ENCODE results near the gene SLC39A11.

The SLC39A11 gene

DNA sequence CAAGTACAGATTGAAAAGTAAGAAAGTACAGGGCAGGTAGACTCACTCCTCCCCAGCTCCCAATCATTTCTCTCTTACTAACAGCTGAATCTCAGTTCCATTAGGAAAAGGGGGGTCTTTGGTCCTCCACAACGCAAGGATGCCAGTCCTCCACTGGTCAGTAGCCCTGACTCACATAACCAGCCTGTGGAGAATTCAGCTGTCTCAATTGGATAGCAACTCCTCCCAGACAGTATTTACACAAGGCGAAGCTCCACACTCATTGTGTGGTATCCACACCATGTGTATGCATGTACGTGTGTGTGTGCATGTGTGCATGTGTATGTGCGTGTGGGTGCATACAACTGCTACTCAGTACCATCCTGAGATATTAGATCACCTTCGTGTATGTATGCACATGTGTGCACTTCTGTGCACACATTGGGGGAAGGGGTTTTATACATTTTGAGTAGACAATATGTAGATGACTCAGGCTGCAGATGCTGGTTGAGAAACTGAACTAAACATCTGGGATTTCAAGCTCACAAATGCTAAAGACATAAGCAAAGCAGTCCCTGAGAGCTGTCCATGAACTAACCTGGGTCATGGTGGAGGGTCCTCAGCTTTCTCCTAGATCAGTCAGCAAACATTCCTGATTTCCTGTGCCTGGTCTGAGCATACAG lies 240.1 kb downstream of the SLC39A11 start:
- no peak overlapping the region for H3K4me3 ChIP-seq (ENCODE audit: low read depth, low read length)
- no peak for DNase-seq (ENCODE audit: low read depth, low spot score)
- POLR2A ChIA-PET = no interaction called here
- TF ChIP-seq, protein P1, sequence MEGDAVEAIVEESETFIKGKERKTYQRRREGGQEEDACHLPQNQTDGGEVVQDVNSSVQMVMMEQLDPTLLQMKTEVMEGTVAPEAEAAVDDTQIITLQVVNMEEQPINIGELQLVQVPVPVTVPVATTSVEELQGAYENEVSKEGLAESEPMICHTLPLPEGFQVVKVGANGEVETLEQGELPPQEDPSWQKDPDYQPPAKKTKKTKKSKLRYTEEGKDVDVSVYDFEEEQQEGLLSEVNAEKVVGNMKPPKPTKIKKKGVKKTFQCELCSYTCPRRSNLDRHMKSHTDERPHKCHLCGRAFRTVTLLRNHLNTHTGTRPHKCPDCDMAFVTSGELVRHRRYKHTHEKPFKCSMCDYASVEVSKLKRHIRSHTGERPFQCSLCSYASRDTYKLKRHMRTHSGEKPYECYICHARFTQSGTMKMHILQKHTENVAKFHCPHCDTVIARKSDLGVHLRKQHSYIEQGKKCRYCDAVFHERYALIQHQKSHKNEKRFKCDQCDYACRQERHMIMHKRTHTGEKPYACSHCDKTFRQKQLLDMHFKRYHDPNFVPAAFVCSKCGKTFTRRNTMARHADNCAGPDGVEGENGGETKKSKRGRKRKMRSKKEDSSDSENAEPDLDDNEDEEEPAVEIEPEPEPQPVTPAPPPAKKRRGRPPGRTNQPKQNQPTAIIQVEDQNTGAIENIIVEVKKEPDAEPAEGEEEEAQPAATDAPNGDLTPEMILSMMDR (IDR thresholded peaks at IDR 0.05; ENCODE audit: insufficient read depth, low read length, missing control alignments) = no peak
- CTCF ChIA-PET = no interaction called here

DNA sequence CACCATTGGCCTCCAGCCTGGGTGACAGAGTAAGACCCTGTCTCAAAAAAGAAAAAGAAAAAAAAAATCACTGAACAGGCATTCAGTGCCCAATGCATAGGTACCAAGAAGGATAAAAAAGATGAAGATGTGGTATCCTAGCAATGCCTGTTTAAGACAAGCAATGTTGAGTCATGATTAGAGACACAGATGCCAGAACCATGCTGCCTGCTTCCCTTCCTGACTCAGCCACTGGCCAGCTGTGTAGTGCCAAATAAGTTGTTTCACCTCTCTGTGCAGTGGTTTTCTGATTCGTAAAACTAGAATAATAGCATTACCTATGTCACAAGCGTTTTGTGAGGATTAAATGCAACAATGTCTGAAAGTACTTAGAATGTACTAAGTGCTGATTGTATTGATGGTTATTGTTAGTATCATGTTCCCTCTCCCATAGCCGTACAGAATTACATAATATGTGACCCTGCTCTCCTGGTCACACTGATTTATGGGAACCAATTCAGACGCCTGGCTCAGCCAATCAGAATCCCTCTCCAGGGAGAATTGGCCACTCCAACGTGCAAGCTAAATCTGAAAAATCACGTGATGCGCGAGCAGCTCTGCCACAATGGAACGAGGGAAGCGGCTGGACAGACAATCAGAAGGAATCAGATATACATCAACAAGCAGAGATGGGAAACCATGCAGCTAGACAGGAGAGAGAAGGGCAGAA lies 241.9 kb downstream of the SLC39A11 start:
- ChIA-PET POLR2A (no interaction called here), CTCF (interaction anchor here (0.9 kb wide), 1 partner anchor 124 kb away, joined by 3 read pairs; no protein-coding TSS in a partner anchor)
- no peak overlapping the region for H3K4me3 ChIP-seq (ENCODE audit: low read depth, low read length)
- TF ChIP-seq, protein P1 (IDR thresholded peaks at IDR 0.05; ENCODE audit: insufficient read depth, low read length, missing control alignments) = no peak
- no peak for DNase-seq (ENCODE audit: low read depth, low spot score)

DNA sequence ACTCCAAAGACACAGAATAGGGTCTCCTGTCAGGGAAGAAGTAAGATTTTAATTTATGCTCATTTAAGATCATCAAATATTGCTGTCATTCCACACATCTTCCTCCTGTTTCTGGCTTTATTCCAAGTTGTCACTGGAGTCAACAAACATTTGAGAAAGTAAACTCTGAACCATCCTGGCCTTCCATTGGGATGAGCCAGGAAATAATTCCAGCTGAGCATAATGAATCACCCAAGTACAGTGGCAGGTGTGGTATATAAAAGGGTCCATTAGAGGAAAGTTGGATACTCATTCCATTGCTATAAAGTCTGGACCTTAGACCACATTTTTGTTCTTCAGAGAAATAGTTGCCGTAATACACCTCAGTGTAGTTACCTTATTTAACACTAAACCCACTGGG lies 246.1 kb downstream of the SLC39A11 start:
- TF ChIP-seq, protein P1 (IDR thresholded peaks at IDR 0.05; ENCODE audit: insufficient read depth, low read length, missing control alignments) = no peak
- H3K4me3 ChIP-seq (ENCODE audit: low read depth, low read length) = no peak overlapping the region
- no peak for DNase-seq (ENCODE audit: low read depth, low spot score)
- CTCF ChIA-PET = no interaction called here
- POLR2A ChIA-PET = no interaction called here

DNA sequence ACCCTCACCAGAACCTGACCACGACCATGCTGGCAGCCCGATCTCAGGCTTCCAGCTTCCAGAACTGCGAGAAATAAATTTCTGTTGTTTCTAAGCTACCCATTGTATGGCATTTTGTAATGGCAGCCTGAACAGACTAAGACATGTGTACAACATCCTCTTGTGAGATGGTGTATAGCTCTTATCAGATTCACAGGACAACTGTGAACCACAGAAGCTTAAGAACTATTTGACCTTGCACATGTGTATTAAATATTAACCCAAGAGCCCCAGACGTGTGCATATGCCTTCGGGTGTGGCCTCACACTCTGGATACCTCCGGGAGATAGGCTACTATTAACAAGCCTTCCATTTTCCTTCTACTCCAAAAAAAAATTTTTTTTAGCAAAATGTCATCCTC lies 248.9 kb downstream of the SLC39A11 start:
- TF ChIP-seq, protein P1 (IDR thresholded peaks at IDR 0.05; ENCODE audit: insufficient read depth, low read length, missing control alignments) = no peak
- CTCF ChIA-PET = no interaction called here

DNA sequence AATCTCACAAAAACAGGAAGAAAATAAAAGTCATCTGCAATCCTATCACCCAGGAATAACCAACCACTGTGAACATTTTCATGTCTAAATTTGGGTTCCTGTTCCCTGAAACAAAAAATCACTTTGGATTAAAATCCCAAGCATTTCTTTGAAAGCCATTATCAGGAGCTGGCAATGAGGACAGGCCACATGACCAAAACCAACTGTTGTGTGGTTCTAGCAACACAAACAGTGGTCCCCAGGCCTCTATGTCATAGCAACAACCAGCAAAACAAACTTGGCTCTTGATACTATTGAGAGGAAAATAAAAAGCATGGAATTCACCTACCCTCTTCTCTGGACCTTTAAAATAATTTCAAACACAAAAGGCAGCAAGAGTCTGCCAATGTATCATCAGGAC lies 252.5 kb downstream of the SLC39A11 start:
- ChIA-PET CTCF (no interaction called here), POLR2A (no interaction called here)
- DNase-seq (ENCODE audit: low read depth, low spot score) = no peak
- no peak overlapping the region for H3K4me3 ChIP-seq (ENCODE audit: low read depth, low read length)
- TF ChIP-seq, protein P1 (IDR thresholded peaks at IDR 0.05; ENCODE audit: insufficient read depth, low read length, missing control alignments) = no peak

More for the DNA sequence above, 248.9 kb downstream of the SLC39A11 start:
- DNase-seq (ENCODE audit: low read depth, low spot score) = no peak
- no peak overlapping the region for H3K4me3 ChIP-seq (ENCODE audit: low read depth, low read length)
- POLR2A ChIA-PET = no interaction called here

- ChIA-PET POLR2A (no interaction called here), CTCF (no interaction called here)
- DNase-seq (ENCODE audit: low read depth, low spot score) = no peak
- TF ChIP-seq, protein P1 (IDR thresholded peaks at IDR 0.05; ENCODE audit: insufficient read depth, low read length, missing control alignments) = no peak
- H3K4me3 ChIP-seq (ENCODE audit: low read depth, low read length) = no peak overlapping the region
These were observed 253.3 kb downstream of the SLC39A11 start for GRCh38 chr17:72839131-72839725.

All from AG04449 (cell line).